ENCODE data around the gene TSPAN14.

The TSPAN14 gene

DNA sequence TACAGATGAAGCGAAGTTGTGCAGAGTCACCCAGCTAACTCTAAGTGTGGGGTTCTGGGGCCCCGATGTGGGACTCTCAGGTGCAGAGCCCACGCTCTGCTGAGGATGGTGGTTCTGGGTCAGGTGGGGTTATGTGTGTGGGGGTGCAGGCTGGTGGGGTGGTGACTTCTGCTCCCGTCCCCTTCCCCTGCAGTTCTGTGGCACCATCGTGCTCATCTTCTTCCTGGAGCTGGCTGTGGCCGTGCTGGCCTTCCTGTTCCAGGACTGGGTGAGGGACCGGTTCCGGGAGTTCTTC is 54.9 kb downstream of the TSPAN14 start:
- no peak for DNase-seq

DNA sequence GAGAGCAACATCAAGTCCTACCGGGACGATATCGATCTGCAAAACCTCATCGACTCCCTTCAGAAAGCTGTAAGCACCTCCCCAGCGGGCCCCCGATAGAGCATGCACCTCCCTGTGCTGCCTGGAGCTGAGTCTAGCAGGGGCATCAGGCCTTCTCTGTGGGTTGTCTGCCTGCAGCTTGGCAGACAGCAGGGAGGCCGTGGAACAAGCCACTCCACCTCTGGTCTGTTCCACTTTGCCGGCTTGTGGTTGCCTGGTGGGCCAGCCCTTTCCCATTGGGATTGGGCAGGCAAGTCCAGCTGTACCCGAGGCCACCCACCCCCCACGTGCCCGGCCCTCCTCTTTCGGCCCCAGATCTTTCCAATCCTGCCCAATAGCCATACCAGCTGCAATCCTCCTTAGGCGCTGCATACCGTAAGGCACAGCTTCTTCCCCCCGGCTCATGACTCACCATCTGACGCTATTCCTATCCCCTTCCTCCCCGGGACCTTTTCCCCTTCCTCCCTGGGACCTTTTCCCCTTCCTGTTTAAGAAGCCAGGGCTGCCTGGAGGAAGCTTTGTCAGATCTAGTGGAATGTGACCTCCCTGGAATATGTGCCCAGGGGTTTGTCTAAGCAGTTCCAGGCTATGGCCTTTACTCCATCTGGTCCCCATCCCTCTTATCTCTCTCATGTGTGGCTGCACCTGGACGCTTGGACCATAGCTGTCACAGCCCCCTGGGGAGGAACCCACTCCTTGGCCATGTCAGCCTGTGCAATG is 55.5 kb downstream of the TSPAN14 start:
- DNase-seq, result no peak

DNA sequence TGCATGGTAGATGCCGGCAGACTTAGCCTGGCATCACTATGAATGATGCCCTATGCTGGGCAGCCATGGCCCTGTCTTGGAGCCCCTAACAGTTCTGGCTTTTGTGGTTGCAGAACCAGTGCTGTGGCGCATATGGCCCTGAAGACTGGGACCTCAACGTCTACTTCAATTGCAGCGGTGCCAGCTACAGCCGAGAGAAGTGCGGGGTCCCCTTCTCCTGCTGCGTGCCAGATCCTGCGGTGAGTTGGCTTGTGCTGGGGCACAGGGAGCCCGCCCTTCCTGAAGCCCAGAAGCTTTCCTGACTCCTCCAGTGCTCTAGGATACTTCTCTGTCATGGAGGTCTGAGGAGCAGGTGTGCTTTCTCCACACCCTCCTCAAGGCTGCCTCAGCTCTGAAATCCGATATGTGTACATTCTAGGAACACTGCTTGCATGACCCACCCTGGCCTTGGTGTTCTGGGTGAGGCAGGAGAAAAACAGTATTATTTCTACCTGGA is 58.0 kb downstream of the TSPAN14 start:
- DNase-seq, result no peak

DNA sequence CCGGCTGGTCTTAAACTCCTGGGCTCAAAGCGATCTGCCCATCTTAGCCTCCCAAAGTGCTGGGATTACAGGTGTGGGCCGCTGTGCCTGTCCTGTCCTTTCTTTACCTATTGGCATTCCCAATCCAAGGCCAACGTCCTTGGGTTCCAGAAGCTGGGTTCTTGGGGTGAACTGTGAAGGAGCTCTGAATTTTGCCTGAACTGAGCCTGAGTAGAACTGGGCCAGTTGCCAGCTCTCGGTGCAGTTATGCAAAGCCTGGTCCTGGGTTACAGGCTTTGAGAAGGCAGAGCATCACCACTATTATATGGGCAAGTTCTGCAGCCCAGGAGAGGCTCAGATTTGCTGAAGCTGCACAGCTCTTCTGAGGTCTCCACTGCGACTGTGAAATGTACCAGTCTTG is 59.0 kb downstream of the TSPAN14 start:
- no peak for DNase-seq

DNA sequence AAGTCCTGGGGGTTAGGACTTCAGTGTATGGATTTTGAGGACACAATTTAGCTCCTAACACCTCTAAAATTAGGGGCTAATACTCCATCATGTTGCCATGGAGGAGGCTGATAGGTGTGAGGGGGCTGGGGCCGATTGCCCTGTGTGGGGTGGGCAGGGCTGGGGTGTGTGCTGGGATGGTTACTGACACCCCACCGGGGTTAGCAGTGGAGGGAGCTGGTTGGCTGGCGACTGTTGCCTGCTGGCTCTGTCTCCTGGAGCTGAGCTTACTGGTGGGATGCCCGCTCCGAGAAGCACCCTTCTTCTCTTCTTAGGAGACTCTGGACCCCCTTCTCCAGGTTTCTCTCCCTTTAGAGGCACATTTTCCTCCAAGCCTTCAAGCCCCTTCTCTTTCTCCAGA is 61.4 kb downstream of the TSPAN14 start:
- DNase-seq, result no peak

DNA sequence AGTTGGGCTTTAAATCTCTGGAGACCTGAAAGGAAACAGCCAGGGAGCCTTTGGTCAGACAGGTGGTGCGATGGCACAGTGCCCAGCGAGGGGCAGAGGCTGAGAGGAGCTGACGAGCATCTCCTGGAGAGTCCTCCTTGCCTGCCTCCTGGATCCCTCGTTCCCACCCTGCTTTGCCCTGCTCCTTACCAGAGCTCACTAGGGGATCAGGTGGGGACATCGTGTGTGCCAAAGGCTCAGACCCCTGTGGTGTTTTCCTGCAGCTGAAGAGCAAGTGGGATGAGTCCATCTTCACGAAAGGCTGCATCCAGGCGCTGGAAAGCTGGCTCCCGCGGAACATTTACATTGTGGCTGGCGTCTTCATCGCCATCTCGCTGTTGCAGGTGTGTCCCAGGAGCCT is 61.8 kb downstream of the TSPAN14 start:
- no peak for DNase-seq

DNA sequence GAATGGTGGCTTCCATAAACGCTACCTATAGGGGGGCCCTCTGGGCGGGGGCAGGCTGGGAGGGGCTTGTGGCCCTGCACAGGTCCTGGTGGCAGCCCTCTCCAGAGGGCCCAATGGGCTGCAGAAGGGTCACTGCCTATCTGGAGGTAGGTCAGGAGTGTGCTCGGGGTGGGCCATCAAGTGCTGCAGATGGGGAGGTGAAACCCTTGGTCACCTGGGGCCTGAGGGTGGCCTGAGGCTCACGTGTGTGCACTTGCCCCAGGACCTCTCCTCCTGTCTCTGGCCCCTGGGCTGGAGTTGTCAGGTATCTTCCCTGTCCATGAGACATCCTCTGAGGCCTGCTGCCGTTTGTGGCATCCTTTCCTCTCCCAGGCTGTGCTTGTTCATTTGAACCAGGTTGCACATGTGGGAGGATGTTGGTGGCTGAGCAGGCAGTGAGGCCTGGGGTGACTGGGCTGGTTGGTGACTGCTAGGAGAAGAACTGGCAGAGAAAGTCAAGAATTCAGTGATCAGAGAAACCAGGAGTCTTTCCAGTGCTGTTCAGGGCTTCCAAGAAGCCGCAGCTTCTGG is 62.5 kb downstream of the TSPAN14 start:
- no peak for DNase-seq

DNA sequence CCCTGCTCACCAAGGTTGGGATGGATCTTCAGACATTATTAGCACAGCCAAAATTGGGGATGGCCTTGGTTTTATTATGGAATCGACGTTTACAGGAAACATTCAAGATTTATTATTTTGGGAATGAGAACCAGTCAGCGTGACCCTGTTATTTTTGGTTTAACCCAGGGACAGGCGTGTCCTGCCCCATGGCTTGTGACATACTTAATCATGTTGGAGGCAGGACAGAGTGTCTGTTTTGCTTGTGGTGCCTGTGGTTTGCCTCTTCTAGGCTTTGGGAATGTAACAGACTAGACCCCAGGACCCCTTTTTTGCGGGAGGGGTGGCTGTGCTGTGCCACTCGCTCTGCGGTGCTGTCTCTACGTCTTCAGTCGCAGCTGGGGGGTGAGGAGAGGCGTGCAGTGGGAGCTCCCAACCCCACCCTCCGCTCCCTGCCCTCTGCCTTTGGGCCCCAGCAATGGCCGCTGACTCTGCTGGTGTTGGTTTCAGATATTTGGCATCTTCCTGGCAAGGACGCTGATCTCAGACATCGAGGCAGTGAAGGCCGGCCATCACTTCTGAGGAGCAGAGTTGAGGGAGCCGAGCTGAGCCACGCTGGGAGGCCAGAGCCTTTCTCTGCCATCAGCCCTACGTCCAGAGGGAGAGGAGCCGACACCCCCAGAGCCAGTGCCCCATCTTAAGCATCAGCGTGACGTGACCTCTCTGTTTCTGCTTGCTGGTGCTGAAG is 63.5 kb downstream of the TSPAN14 start:
- no peak for DNase-seq

DNA sequence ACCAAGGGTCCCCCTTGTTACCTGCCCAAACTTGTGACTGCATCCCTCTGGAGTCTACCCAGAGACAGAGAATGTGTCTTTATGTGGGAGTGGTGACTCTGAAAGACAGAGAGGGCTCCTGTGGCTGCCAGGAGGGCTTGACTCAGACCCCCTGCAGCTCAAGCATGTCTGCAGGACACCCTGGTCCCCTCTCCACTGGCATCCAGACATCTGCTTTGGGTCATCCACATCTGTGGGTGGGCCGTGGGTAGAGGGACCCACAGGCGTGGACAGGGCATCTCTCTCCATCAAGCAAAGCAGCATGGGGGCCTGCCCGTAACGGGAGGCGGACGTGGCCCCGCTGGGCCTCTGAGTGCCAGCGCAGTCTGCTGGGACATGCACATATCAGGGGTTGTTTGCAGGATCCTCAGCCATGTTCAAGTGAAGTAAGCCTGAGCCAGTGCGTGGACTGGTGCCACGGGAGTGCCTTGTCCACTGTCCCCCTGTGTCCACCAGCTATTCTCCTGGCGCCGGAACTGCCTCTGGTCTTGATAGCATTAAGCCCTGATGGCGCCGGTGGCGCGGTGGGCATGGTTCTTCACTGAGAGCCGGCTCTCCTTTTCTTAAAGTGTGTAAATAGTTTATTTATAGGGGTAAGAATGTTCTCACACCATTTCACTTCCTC is 64.2 kb downstream of the TSPAN14 start:
- no peak for DNase-seq

DNA sequence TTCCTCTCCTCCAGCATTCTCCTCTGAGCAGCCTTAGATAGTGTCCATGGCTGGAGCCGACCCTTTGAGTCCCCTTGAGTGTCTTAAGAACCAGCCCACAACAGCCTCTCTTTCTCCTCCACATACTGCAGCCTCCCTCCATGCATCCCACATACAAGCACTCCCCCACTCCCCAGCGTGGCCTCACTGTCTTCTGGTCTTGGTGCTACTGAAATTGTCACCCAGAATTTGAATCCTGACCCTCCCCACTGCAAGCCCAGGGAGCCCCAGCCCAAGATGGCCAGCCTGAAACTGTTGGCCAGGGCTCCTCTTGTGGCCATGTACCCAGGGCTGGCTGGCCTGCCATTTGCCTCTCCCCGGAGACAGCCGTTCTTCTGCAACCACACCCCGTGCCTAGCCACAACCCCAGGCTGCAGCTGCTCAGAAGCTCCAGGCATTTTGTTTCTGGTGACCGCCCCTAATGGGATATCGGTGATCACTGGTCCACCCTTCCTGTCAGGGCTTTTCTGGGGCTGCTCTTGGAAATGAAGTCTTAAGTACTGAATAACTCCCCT is 64.8 kb downstream of the TSPAN14 start:
- DNase-seq, result no peak

DNA sequence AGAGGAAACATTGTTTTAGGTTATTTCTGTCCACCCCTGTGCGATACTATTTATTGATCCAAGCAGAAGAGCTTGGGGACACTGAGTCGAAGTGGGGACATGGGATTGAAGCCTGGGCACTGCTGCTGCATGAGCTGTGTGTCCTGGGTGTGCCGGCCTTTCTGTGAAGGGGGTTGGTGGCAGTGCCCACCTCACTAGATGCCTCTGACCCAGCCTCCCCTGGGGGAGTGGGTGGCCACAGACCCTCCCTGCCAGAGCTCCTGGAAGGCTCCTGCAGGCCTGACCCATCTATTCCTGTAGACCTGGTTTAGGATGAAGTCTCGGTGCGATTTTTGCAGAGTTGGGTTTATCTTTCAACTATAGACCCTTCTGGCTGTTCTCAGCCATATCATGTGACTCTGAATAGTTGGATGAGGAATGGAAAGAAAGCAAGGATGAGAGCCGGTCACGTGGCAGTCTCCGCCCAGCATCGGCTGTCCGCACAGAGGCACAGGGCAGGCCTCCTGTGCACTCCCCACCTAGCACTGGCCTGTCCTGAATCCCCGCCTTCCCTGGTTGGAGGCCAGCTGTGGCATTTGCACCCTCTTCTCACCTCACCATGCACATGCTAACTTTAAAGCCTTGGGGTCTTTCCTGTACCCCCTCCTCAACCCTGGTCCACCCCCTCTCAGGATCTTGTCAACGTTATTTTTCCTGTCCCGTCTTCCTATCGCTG is 66.0 kb downstream of the TSPAN14 start:
- no peak for DNase-seq

DNA sequence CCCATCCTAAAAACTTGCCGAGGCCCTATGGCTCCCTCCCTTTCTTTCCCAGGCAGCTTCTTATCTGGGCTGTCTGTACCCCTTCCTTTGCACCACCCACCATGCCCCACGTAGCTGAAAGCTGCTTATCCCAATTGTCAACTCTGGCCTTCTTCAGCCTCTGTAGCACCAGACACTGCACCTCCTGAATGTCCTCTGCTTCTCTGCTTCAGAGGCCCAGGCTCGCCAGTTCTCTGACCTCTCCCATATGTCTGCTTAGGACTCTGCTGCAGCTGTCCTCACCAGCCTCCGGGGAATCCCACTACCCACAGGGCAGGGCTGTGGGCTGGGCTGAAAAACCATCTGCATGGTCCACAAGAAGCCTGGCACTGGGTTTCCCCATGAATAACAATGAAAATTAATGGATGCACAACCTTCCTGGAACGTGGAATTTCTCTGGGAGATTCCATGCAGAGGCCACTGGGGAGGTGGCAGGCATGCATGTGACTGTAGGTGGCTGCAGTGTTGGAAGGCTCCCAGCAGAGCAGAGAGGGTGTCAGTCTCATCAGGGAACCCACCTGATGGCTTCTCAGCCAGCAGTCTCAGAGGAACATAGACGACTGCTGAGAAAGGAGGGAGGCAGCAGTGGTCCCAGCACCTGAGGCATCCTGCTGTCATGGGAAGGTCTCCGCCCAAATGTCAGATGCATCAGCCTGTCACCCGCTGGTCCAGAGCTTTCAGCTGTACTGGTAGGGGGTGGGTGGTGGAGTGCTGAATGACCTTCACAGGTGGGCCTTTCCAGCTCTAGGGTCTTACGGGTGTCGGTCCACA is 66.8 kb downstream of the TSPAN14 start:
- DNase-seq, result no peak

DNA sequence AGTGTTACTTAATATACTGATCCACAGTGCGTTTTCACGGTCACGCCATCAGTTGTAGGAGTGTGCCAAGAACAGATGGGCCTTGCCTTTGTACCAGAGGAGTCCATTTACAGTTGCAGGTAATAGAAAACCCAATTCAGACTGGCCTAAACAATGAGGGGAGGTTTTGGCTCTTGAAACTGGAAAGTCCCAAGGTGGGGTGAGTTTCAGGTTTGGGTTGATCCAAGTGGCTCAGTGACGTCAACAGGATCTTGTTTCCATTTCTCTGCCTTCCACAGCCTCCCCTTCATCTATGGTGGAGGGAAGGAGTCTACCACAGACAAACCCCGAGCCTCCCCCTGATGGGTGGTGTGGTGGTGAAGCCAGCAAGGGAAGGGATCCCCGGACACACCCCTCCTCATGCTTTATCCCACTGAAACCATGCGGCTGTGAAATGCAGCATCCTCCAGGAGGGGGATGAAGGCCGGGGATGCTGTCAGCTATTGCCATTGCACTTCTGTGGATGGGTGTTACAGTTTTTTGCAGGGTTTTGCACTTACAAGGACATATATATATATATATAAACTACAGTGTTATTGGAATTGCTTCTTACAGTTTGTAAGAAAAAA is 68.8 kb downstream of the TSPAN14 start:
- no peak for DNase-seq

DNA sequence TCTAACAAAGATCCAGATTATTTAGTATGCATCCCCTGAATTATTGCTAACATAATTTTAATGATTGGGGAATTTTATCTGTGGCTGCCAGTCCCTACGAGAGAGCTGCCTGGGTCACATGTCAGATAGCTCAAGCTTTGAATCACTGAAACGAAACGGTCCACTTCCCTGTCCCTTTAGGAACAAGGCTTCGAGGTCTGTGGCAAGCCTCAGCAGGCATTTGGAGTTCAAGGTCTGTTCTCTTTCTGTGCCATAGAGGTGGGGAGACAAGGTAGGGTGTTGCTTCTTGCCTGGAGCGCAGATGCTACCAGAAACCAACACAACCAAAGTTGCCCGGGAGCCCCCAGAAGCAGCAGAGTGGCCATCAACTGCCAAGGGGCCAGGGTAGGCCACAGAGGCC is 69.7 kb downstream of the TSPAN14 start:
- no peak for DNase-seq

DNA sequence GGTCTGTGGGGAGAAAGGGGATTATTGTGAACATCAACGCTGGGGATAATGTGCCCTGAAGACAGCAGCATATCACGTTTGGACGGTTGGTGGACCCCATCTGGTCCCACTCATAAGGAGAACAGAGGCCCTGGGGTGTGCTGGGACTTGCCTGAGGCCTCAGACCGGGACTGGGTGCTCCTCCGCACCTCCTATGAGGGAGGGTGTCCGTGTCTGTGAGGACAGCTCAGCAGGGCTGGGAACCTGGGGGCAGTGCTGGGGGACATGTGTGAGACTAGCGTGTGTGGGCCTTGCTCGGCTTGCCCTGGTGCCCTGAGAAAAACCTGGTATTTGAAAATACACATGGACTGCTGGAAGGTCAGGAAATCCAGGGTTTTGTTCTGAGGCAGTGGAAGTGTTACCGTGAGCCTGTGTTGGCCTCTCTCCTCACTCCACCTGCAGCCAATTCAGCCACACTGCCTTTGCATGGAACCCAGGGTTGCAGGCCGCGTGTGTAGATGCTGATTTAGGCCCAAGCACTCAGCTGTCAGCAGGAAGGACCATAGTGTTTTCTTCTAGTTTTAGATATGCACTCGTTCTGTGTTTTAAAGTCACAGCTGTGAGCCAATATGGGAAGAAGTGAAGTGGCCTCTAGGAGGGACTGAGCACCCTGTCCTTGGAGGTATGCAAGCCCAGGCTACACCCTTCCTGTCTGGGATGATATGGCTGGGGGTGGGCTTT is 70.2 kb downstream of the TSPAN14 start:
- DNase-seq, result no peak

DNA sequence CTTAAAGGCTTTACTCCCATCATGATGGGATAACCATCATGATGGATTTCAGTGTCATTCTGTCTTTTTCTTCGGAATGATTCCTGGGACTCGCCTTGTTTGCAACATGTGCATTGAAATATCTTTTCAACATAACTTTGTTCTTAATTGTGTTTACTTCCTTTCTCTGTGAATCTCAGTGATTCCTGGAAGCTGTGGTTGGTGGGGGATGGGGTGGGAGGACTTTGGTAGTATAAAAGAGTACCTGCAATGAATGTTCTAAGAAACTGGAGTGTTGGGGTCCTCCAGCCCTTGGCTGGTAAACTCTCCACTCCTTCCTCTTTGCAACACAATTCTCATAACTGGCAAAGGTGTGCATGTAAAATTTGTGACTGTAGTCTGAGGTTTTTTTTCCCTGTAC is 72.1 kb downstream of the TSPAN14 start:
- peak; percentile 55 for DNase-seq

DNA sequence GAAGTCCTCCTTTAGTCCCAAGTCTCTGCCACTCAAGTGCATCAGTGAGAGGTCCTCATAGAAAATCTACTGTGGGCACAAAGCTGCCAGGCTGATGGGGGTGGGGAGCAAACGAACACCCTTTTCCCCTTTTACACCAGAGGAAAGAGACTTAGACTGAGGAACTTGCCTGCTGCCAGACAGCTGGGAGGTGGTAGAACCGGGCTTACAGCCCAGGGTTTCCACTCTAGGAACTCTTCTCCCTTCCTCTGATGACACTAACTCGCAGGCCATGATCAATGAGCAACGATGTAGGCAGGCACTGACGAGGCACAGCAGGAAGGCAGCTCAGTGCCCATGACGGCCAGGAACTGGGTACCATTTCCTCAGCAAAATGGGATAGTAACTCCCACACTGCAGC is 72.6 kb downstream of the TSPAN14 start:
- DNase-seq, result peak; percentile 46

DNA sequence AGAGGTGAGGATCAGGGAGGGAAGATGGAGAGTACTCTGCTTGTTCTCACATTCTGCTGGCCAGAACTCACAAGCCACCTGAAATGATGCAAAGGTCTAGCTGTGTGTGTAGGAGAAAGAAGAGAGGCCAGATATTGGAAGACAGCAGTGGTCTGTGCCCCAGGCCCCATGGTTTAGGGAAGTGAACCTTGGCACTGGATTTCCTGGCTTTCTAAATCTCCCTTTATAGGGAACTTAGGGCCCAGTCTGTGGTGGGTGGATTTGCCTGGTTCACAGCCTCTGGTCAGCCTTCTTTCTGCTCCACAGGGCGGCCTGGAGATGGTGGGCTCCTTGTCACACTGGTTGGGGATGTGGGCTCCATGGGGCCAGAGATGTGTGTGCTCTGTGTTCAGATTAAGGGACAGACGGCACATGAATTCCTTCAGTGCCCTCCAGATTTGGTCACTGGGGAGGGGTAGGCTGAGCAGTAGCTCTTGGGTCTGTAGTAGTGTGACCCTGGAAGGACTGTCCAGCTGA is 74.1 kb downstream of the TSPAN14 start:
- DNase-seq, result no peak

DNA sequence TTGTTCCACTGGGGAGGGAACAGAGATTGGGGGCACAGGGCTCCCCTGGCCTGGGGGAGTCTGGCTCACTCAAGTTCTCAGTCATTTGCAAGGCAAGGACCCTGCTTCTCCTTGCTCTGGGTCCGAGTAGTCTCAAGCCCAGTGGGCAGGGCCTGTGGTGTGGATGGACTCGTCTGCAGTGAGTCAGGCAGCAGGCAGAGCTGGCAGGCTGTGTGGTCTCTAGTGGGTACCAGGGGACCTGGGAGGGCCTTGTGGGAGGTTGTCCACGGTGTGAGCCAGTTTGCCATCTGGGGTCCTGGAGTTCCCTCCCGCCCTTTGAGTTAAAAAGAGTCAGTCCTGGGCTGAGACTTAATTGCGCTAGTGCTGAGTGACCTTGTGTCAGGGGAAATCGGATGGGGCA is 74.8 kb downstream of the TSPAN14 start:
- DNase-seq, result no peak

DNA sequence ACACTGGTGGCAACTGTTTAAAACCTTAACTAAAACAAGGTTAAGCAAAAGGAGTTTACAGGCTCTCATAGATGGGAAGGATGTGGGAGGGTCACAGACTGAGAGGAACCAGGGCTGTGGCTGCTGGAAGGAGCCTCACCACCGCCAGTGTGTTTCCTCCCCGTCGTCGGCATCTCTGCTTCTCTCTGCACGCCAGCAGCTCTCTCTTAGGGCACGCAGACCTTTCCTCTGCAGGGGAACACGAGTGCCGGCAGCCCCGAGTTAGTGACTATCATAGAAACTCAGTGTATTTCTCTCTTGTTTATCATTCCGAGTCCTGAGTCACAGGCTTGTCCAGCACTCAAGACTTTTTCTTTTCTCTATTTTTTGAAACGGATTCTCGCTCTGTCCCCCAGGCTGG is 75.5 kb downstream of the TSPAN14 start:
- DNase-seq, result peak; percentile 84

Data from CD4-positive, alpha-beta T cell treated with Interleukin-17A for 4 hours (primary cell).